NCI-H1436 (cell line): ENCODE results near the gene PTGER1.

Experiments
- DNase-seq: peaks from one replicate; lab custom pipeline; 2025; lab: John Stamatoyannopoulos, UW

PTGER1 gene

DNA sequence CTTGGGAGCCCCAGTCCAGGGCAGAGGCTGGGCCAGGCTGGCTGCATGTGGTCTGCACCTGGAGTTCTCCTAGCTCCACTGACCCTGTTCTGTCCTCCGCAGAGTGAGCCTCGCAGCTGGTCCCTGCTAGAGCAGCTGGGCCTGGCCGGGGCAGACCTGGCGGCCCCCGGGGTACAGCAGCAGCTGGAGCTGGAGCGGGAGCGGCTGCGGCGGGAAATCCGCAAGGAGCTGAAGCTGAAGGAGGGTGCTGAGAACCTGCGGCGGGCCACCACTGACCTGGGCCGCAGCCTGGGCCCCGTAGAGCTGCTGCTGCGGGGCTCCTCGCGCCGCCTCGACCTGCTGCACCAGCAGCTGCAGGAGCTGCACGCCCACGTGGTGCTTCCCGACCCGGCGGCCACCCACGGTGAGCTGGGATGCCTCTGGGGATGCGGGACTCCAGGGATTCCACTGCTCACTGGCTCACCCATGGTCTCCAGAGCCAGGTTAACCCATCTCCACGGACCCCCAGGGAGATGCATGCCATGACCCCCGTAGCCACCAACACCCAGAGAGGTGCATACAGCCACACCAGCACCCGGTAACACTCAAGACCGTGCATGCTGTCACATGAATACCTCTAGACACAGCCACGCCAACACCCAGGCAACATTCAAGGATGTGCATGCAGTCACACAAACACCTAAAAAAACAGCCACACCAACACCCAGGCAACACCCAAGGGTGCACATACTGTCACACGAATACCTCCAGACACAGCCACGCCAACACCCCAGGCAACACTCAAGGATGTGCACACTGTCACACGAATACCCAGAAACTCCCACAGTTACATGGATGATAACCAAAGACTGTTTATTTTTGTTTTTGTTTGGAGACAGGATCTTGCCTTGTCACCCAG is 33.9 kb downstream of the PTGER1 start:
- no peak for DNase-seq

DNA sequence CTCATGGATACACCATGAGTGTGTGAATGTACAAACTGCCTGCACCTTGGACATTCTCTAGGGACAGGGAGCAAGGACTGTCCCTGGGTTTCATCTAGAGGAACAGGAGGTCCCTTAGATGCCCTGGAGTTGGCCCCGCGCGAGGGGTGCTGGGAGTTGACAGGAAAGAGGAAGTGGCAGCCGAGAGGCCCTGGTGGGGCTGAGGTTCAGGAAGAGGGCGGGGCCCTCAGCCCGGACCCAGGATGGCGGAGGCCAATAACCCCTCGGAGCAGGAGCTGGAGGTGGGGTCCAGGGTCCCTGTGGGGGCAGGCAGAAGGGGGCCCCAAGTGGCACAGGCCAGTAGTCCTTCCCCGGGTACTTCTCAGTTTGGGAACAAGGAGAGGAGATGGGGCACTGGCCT is 35.1 kb downstream of the PTGER1 start:
- DNase-seq, result no peak

DNA sequence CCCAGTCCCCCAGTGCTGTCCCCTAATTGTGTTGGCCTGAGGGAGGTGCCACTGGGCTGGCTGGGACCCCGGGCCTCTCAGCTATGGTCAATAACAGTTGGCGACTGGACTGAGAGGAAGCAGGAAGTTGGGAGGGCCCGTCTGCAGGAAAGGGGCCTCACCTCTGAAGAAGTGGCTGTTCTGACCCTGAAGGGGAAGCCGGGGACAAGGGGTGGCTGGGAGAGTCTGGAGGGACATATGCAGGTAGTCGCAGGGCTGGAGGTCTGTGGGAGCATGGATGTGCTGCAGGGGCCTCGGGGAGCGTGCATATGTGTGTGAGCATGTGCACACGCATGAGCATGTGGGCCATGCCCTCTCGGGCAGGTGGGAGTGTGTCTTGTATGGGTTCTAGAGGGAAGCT is 36.1 kb downstream of the PTGER1 start:
- no peak for DNase-seq

DNA sequence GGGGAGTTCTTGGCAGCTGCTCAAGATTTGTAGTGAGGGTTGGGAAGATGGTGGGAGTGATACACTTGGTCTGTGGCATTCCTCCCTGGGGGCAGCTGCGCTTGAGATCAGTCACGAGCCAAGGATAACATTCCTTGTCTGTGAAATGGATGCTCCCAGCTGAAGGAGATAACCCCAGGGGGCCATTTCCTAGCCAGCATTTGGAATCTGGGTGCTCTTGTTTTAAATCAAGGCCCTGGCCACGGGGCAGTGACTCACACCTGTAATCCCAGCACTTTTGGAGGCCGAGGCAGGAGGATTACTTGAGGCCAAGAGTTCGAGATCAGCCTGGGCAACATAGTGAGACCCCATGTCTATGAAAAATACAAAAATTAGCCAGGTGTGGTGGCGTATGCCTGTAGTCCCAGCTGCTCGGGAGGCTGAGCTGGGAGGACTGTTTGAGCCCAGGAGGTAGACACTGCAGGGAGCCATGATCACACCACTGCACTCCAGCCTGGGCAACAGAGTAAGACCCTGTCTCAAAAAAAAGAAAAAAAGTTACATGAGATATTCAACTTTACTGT is 37.5 kb downstream of the PTGER1 start:
- DNase-seq, result no peak

DNA sequence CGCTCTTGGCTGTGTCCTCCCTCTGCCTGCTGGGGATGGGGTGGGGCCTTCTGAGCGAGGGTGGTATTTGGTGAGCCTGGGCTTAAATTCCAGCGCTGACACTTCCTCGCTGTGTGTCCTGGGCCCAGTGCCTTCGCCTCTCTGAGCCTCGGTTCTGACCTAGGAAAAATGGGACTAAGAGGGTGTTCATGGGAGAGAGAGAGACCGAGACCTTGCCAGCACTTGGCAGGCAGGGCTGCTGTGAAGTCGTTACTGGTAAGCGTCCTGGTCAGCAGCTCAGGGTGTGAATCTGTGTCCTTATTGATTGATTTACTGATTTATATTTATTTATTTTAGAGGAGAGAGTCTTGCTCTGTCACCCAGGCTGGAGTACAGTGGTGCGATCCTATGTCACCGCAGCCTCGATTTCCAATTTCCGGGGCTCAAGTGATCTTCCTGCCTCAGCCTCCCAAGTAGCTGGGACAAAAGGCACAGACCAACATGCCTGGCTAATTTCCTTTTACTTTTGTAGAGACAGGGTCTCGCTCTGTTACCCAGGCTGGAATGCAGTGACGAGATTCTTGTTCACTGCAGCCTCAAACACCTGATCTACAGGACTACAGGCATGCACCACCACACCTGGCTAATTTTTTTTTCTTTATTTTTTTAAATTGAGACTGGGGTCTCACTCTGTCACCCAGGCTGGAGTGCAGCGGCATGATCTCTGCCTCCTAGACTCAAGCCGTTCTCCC is 39.7 kb downstream of the PTGER1 start:
- no peak for DNase-seq

DNA sequence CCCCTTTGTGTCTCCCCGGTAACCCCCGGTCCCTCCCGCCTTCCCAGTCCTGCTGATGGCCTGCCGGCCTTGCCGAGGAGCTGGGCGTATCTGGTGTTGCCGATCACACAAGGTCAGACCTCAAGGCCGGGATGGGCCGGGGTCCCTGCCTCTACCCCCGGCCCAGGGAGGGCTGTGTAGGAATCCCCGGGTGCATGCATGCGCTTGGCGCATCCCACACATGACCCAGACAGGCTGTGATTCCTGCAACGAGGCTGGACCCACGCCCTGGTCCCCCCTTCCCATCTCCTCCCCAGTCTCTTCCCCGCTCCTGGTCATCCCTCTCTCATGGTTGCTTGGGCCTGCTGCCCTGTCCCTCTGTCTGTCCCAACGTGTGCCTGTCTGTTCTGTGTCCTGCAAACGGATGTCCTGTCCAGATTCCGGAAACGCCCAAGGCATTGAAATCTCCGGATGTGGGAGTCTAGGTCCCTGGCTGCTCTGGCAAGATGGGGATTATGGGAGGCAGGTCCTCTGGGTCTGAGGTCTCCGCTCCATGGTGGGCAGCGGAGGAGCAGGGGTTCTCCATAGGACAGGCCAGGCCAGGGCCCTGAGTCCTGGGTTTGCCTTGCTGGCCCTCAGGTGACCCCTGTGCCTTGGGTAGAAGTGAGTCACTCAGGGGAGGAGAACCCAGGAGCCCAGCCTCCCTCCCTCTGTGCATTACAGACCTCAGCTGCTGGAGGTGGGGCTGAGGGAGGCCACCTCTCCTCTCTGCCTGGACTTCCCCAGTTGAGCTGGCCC is 40.4 kb downstream of the PTGER1 start:
- DNase-seq, result no peak

DNA sequence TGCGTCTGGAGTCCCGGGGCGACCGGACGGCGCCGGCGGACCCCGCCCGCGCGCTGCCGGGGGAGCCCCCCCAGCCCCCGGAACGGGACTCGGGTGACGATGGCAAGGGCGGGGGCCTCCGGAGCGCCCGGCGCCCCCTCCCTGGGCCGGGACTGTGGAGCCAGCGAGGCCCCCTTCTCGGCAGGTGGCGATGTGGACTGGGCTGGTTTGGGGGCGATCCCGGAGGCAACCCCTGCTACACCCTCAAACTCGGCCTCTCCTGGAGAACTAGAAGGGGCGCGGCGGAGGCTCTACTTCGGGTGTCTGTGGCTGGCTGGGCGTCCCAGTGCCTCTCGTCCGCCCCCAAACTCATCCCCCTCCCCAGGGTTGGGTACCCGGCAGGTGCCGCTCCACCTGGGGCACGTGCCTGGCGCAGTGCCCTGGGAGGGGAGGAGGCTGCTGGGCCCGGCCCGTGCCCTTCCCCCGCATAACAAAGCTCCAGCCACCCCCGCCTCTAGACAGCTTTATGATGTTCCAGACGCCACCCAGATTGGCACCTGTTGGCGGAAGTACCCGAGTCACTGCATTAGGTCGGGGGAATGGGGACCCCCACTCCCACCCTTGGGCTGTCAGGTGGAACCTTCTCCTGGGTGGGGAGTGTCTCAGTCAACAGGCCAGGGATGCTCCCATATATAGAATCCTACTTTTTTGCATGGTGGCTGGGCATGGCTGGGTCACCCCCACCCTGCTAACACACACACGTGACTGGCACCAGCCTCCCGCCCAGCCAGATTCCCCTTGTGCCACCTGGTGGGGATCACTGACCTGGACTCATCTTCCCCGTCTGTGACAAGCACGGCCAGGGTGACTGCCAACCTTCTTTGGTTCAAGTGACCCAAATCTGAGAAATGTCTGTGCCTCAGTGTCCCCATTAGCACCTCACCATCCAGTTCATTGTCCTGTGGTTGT is 41.3 kb downstream of the PTGER1 start:
- peak; percentile 43 for DNase-seq

- DNase-seq, result peak; percentile 60
Observed at GRCh38 chr19:14432791-14433553, 42.2 kb downstream of the PTGER1 start, which contains the start of gene PKN1. TSS of gene PKN1 (plus strand) at chr19:14433306. CDS start at chr19:14433522, 216 bp downstream.

DNA sequence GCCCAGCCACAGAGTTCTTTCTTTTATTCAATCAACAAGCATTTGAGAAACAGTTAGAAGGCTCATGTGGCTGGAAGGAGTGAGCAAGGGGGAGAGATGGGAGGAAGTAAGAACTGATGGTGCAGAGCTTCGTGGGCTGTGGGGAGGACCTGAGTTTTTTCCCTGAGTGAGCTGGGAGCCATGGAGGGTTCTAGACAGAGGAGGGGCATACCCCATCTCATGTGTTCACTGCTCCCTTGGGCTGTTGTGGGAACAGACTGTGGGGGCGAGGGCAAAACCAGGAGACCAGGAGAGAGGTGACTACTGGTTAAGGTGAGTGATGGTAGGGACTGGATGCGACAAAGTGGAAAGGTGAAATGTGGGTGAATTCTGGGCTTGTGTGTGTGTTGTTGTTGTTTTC is 44.4 kb downstream of the PTGER1 start:
- no peak for DNase-seq

GRCh38 chr19:14428882-14429416 is 46.2 kb downstream of the PTGER1 start:
- DNase-seq, result peak; percentile 17

DNA sequence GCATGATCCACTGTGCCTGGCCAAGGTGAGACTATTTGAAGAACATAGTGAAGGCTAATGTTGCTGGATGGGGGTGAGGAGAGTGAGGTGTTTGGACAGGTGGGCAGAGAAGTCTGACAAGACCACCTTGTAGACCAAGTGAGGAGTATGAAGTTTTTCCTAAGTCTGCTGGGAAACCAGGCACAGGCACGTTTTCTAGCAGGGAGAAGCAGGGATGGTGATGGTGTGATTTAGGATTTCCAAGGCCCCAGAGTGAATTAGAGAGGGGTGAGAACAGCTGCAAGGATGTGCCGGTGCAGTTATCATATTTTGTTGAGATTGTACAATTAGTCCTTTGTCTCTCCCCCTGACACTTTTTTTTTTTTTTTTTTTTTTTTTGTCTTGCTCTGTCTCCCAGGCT is 47.7 kb downstream of the PTGER1 start:
- no peak for DNase-seq

DNA sequence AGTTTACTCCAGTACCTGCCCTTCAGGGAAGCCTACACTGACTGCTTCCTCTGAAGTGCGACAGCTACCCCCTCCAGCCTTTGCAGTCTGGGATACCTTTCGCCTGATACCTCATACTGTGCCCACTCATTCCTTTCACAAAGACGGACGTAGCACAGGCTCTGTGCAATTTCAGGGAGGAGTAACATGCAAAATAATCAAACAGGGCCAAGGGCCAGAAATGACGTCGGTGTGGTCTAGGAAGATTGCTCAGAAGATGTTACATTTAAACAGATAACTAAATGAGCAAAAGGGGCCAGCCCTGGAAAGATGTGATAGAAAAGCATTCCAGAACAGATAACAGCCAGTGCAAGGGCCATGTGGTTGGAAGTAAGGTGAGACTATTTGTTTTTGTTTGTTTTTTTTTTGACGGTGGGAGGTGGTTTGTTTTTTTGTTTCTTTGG is 49.4 kb downstream of the PTGER1 start:
- DNase-seq, result no peak
